ENCODE measurements around the gene NUP85. TPM values are rescaled to one million over a fixed set of nuclear protein-coding genes. Genes with fewer than 3 reads are reported as not detected.

The NUP85 gene
- total and polyA plus RNA-seq, 4 donors: 15.2 to 36.3 (median 29.5) TPM

GRCh38 chr17:75225016-75225415, 19.5 kb downstream of the NUP85 start:
- peaks cover 3 to 52% (median 38%) of the 10 kb centered on the region in 4 donors for H3K36me3 ChIP-seq (ENCODE audit: control insufficient read depth in 4 of 4, insufficient read depth in 3 of 4, low read depth in 1 of 4, low read length in 3 of 4)
- no peak for TF ChIP-seq ATF3 (IDR thresholded peaks at IDR 0.05)
- TF ChIP-seq TAF1 (conservative IDR thresholded peaks at IDR 0.05): no peak
- TF ChIP-seq MAX (IDR thresholded peaks at IDR 0.05): no peak
- TF ChIP-seq REST (IDR thresholded peaks at IDR 0.05): no peak
- no peak for TF ChIP-seq FOXA2 (IDR thresholded peaks at IDR 0.05)
- no peak for TF ChIP-seq JUND (IDR thresholded peaks at IDR 0.05)
- no peak for TF ChIP-seq EGR1 (IDR thresholded peaks at IDR 0.05; ENCODE audit: low read depth in 2 of 2)
- TF ChIP-seq GABPA (IDR thresholded peaks at IDR 0.05 in 1 of 2, conservative IDR thresholded peaks at IDR 0.05 in 1 of 2): no peak
- no peak for TF ChIP-seq RAD21 (IDR thresholded peaks at IDR 0.05)
- TF ChIP-seq ZBTB33 (IDR thresholded peaks at IDR 0.05): no peak
- TF ChIP-seq YY1 (IDR thresholded peaks at IDR 0.05): no peak
- TF ChIP-seq CTCF (IDR thresholded peaks at IDR 0.05; ENCODE audit: low read depth, low read length, missing input control): no peak
- no peak for TF ChIP-seq FOXA1 (IDR thresholded peaks at IDR 0.05)
- no peak for TF ChIP-seq HNF4A (conservative IDR thresholded peaks at IDR 0.05)
- no peak for TF ChIP-seq HNF4G (IDR thresholded peaks at IDR 0.05)
- no peak for TF ChIP-seq RXRA (IDR thresholded peaks at IDR 0.05)
- TF ChIP-seq SP1 (IDR thresholded peaks at IDR 0.05): no peak
- no peak for TF ChIP-seq NR2F2 (IDR thresholded peaks at IDR 0.05)

More at GRCh38 chr17:75225016-75225415, 19.5 kb downstream of the NUP85 start:
- DNase-seq (ENCODE audit: low spot score): no peak
- H3K27ac ChIP-seq (ENCODE audit: low read depth in 1 of 2, low read length in 2 of 2): no peak overlapping the region
- no peak overlapping the region for H3K9ac ChIP-seq (ENCODE audit: low read depth in 1 of 2, low read length in 2 of 2)
- 88% methylated on average over 14 of the region's 14 CpGs for WGBS
- H3K4me3 ChIP-seq (ENCODE audit: low read depth in 1 of 3, low read length in 3 of 3): no peak overlapping the region
- no peaks in the 10 kb centered on the region for H3K27me3 ChIP-seq (ENCODE audit: control insufficient read depth in 4 of 4, insufficient read depth in 4 of 4, low read length in 3 of 4)
- no peaks in the 10 kb centered on the region for H3K9me3 ChIP-seq (ENCODE audit: control insufficient read depth in 4 of 4, low read length in 3 of 4)
- H3K4me1 ChIP-seq (ENCODE audit: control insufficient read depth in 4 of 4, insufficient read depth in 4 of 4, low read length in 3 of 4): no peaks in the 10 kb centered on the region

Data from liver (tissue), 9 donors.